ENCODE measurements around the gene HPSE. TPM values are rescaled to one million over a fixed set of nuclear protein-coding genes. Genes with fewer than 3 reads are reported as not detected.

The HPSE gene
- total RNA-seq, 1 experiment from 2014 or later, result 12.6 TPM

DNA sequence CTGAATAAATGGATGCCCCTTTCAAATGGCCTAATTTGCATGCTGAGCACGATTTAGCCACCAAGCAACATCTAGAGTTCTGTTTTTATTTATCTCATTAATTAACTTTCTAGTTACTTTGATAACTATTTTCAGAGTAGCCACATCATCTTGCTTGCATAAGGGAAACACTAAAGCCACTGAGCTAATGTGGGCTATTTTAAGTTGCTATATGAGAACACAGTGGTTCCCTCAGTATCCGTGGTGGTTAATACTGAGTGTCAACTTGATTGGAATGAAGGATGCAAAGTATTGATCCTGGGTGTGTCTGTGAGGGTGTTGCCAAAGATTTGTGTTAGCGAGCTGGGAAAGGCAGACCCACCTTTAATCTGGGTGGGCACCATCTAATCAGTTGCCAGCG lies 25.4 kb upstream of the HPSE start:
- intact Hi-C loops (cut with micrococcal nuclease), result no loop called here
- H3K79me2 ChIP-seq (ENCODE audit: insufficient read depth, low read length), result no peaks in the 10 kb centered on the region
- ChIA-PET CTCF (no interaction called here), POLR2A (no interaction called here), RAD21 (ENCODE audit: low non-redundant PET in 1 of 2, low total read pairs in 2 of 2, uncharacterized antibody in 2 of 2, unreplicated experiment in 2 of 2) (no interaction called here)
- no peaks in the 10 kb centered on the region for H3K36me3 ChIP-seq (ENCODE audit: control insufficient read depth in 1 of 2, insufficient read depth in 2 of 2, low read length in 2 of 2)
- DNase-seq (ENCODE audit: low read depth, low spot score) (no peak), ATAC-seq (no peak)
- H2AFZ ChIP-seq (ENCODE audit: low read depth, low read length, poor library complexity, severe bottlenecking), result no peak overlapping the region
- H3K4me1 ChIP-seq (ENCODE audit: control insufficient read depth in 1 of 2, insufficient read depth in 2 of 2, low read length in 2 of 2), result peaks cover 17 to 20% of the 10 kb centered on the region in 2 experiments
- no peaks in the 10 kb centered on the region for H3K9me3 ChIP-seq (ENCODE audit: control insufficient read depth in 1 of 2, insufficient read depth in 1 of 2, low read depth in 1 of 2, low read length in 2 of 2)
- H3K9me2 ChIP-seq (ENCODE audit: insufficient read depth), result no peaks in the 10 kb centered on the region
- no peak overlapping the region for H3K9ac ChIP-seq (ENCODE audit: low read length)
- no peak overlapping the region for H3K27ac ChIP-seq (ENCODE audit: low read depth, low read length)
- TF ChIP-seq FOSL1 (IDR thresholded peaks at IDR 0.05; ENCODE audit: low read depth), result no peak
- TF ChIP-seq, protein P1, sequence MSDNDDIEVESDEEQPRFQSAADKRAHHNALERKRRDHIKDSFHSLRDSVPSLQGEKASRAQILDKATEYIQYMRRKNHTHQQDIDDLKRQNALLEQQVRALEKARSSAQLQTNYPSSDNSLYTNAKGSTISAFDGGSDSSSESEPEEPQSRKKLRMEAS (IDR thresholded peaks at IDR 0.05), result no peak
- TF ChIP-seq, protein P2, sequence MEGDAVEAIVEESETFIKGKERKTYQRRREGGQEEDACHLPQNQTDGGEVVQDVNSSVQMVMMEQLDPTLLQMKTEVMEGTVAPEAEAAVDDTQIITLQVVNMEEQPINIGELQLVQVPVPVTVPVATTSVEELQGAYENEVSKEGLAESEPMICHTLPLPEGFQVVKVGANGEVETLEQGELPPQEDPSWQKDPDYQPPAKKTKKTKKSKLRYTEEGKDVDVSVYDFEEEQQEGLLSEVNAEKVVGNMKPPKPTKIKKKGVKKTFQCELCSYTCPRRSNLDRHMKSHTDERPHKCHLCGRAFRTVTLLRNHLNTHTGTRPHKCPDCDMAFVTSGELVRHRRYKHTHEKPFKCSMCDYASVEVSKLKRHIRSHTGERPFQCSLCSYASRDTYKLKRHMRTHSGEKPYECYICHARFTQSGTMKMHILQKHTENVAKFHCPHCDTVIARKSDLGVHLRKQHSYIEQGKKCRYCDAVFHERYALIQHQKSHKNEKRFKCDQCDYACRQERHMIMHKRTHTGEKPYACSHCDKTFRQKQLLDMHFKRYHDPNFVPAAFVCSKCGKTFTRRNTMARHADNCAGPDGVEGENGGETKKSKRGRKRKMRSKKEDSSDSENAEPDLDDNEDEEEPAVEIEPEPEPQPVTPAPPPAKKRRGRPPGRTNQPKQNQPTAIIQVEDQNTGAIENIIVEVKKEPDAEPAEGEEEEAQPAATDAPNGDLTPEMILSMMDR (IDR thresholded peaks at IDR 0.05 in 2 of 3, conservative IDR thresholded peaks at IDR 0.05 in 1 of 3; ENCODE audit: borderline replicate concordance in 1 of 3, insufficient read depth in 1 of 3, low read depth in 2 of 3, low read length in 2 of 3), result no peak
- TF ChIP-seq JUND (IDR thresholded peaks at IDR 0.05), result no peak
- no peak for TF ChIP-seq RAD21 (IDR thresholded peaks at IDR 0.05; ENCODE audit: low read depth)
- TF ChIP-seq, protein P3, sequence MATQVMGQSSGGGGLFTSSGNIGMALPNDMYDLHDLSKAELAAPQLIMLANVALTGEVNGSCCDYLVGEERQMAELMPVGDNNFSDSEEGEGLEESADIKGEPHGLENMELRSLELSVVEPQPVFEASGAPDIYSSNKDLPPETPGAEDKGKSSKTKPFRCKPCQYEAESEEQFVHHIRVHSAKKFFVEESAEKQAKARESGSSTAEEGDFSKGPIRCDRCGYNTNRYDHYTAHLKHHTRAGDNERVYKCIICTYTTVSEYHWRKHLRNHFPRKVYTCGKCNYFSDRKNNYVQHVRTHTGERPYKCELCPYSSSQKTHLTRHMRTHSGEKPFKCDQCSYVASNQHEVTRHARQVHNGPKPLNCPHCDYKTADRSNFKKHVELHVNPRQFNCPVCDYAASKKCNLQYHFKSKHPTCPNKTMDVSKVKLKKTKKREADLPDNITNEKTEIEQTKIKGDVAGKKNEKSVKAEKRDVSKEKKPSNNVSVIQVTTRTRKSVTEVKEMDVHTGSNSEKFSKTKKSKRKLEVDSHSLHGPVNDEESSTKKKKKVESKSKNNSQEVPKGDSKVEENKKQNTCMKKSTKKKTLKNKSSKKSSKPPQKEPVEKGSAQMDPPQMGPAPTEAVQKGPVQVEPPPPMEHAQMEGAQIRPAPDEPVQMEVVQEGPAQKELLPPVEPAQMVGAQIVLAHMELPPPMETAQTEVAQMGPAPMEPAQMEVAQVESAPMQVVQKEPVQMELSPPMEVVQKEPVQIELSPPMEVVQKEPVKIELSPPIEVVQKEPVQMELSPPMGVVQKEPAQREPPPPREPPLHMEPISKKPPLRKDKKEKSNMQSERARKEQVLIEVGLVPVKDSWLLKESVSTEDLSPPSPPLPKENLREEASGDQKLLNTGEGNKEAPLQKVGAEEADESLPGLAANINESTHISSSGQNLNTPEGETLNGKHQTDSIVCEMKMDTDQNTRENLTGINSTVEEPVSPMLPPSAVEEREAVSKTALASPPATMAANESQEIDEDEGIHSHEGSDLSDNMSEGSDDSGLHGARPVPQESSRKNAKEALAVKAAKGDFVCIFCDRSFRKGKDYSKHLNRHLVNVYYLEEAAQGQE (IDR thresholded peaks at IDR 0.05; ENCODE audit: low read depth), result no peak
- TF ChIP-seq, protein P4, sequence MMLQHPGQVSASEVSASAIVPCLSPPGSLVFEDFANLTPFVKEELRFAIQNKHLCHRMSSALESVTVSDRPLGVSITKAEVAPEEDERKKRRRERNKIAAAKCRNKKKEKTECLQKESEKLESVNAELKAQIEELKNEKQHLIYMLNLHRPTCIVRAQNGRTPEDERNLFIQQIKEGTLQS (IDR thresholded peaks at IDR 0.05), result no peak
- TF ChIP-seq ELF1 (IDR thresholded peaks at IDR 0.05; ENCODE audit: borderline replicate concordance, low read depth), result no peak
- no peak for TF ChIP-seq SRF (IDR thresholded peaks at IDR 0.05; ENCODE audit: low read depth)
- TF ChIP-seq, protein P5, sequence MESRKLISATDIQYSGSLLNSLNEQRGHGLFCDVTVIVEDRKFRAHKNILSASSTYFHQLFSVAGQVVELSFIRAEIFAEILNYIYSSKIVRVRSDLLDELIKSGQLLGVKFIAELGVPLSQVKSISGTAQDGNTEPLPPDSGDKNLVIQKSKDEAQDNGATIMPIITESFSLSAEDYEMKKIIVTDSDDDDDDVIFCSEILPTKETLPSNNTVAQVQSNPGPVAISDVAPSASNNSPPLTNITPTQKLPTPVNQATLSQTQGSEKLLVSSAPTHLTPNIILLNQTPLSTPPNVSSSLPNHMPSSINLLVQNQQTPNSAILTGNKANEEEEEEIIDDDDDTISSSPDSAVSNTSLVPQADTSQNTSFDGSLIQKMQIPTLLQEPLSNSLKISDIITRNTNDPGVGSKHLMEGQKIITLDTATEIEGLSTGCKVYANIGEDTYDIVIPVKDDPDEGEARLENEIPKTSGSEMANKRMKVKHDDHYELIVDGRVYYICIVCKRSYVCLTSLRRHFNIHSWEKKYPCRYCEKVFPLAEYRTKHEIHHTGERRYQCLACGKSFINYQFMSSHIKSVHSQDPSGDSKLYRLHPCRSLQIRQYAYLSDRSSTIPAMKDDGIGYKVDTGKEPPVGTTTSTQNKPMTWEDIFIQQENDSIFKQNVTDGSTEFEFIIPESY (IDR thresholded peaks at IDR 0.05; ENCODE audit: extremely low read depth, insufficient replicate concordance, low read length), result no peak
- TF ChIP-seq ZNF274 (IDR thresholded peaks at IDR 0.05; ENCODE audit: low read depth, low read length), result no peak
- no peak for TF ChIP-seq EZH2phosphoT487 (IDR thresholded peaks at IDR 0.05; ENCODE audit: borderline replicate concordance)
- no peak for TF ChIP-seq ZFX (IDR thresholded peaks at IDR 0.05)
- no peak for TF ChIP-seq EGR1 (IDR thresholded peaks at IDR 0.05; ENCODE audit: low read depth)
- TF ChIP-seq SP1 (IDR thresholded peaks at IDR 0.05; ENCODE audit: low read depth), result no peak
- TF ChIP-seq CBX3 (IDR thresholded peaks at IDR 0.05; ENCODE audit: low read depth), result no peak
- H3K4me3 ChIP-seq (replicated peaks in 1 of 2; ENCODE audit: low read depth in 1 of 2, low read length in 2 of 2), result no peak overlapping the region
- H4K20me1 ChIP-seq (ENCODE audit: insufficient read depth), result no peaks in the 10 kb centered on the region
- no peak overlapping the region for H3K4me2 ChIP-seq (ENCODE audit: low read length)
- H3K27me3 ChIP-seq (ENCODE audit: insufficient read depth, low read length), result no peaks in the 10 kb centered on the region
- no TSS peak for BruUV-seq (replicated peaks)
